NCI-H510A (cell line): Measurements from ENCODE around the gene FAM174C.
A peak's percentile ranks its signal among the peaks of the same experiment; 100 is the strongest.

Experiments used
- DNase-seq: peaks from one replicate; lab custom pipeline; 2025; lab: John Stamatoyannopoulos, UW

FAM174C gene

DNA sequence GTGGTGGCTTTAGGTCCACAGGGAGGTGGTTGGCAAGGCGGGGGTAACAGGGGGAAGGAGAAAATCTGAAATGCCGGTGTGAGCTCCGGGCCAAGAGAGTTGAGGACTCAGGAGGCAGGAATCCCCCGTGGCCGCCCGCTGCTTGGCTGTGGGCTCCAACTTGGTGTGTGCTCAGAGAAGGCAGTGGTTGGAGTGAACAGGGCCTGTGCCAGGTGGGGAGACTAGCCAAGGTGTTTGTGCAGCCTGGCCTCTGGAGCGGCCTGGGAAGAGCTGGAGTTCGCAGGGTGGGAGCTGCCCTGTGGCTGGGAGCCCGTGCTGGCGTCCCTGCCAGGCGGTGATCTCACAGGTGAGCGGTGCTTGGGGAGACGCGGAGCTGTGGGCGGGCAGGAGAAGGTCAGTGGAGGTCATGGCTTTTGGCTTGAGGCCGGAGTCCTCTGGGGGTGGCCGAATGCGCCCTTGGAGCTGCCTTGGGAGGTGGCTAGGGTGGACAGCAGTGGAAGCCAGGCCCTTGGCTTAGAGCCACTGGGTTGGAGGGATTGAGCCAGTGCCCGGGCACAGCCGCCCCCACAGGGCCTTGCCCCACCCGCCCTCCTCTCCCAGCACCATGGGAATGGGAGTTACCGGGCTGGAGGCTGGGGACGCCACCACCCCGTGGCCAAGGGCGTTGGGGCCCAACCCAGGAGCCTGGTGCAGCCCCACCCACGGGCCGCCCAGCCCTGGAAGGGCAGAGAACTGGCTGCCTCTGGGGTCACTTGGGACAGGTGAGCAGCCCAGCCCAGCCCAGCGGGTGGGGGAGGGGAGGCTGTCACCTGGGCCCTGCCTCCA, 13.3 kb upstream of the FAM174C start:
- no peak for DNase-seq

DNA sequence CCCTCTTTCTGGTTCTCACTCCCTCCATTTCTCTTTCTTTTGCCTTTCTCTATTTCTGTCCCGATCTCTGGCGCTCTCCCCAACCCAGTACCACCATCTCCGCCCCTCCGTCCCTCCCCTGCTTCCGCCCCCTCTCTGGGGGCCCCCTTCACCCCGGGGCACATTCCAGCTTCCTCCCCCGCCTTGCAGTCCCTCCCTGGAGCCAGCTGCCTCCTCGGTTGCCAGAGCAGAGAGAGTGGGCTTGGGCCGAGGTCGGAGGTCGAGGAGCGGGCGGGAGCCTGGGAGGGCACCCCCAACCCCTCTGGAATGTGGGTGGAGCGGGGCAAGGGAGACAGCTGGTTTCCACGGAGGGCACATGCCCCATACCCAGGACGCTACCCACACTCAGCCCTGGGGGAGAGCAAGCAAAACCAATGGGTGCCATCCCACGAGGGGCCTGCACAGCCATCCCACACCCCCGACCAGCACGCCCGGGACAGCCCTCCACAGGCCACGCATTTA, 12.7 kb upstream of the FAM174C start:
- DNase-seq: no peak

GRCh38 chr19:1263188-1263587, 12.1 kb upstream of the FAM174C start:
- DNase-seq: no peak

GRCh38 chr19:1264801-1265614, 10.3 kb upstream of the FAM174C start:
- DNase-seq: no peak

DNA sequence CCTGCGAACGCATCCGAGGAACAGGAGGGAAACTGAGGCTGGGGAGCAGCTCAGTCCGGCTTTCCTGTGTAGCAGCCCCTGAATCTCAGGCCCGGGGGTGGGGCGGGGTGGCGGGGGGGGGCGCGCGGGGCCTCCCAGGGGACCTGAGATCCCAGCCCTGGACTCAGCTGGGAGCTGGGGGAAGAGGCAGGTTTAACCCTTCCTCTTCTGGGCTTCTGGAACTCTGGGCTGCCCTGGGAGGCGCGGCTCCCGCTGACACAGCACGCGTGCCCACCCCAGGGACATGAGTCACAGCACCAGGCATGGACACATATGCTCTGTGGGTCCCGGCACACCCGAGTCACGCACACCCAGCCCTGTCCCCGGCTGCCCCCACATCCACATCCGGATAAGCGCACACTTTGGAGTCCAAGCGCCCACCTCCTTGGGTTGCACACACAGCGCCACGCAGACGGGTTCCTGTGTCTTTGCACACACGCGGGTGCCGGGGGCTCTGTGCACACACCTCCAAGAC, 9.7 kb upstream of the FAM174C start:
- no peak for DNase-seq

DNA sequence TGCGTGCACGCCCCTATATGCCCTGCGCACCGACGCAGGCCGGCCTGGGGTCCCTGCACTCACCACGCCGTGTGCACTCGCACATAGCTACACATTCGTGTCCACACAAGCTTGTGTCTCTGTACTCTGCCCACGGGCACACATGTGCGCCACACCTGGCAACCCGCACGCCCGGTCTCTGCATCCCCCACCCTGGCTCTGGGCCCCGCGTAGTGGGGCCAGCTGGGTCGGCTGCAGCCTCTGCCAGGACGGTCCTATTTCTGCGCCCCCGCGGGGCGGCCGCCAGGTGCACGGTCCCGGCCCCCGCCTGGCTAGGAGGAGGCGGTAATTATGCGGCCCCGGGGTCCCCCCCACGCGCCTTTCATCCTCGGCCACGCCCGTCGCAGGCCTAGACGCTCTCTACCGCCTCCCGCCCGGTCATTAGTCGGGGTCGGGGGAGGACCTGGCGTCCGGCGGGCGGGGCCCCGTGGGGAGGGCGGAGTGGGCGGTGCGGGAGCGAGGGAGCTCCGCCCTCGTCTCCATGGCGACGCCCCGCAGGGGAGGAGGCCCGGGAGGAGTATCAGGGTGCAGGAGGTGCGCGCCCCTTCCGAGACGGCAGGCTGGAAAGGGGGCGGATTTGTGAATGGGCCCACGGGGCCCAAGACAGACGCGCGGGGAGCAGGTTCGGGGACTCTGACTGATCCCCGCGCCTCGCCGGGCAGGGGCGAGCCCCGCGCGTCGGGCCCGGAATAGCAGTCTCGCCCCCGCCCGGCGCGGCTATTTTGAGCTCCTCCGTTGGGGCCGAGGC, 9.0 kb upstream of the FAM174C start:
- no peak for DNase-seq

DNA sequence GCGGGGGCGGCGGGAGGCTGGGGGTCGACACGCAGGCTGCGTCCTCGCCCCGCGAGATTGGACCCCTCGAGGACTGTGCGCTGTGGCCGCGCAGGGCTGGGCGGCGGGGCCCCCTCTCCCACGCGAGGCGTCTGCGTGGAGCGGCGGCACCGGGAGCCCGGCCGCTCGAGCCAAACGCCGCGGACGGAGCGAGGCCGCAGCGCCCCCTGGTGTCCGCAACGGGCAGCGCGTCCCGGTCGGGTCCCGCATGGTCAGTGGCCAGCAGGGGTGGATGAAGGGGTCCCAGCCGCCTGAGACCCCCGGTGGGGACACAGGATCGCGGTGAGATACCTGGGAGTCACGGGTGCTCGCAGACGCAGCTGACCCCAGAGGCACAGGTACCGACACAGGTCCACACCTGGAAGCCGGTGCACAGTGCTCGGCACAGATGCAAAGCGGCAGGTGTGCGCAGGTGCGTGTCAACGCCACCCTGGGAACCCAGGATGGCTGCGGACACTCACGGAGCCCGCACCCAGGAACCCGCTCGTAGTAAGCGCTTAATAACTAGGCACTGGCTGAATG, 8.3 kb upstream of the FAM174C start:
- no peak for DNase-seq

DNA sequence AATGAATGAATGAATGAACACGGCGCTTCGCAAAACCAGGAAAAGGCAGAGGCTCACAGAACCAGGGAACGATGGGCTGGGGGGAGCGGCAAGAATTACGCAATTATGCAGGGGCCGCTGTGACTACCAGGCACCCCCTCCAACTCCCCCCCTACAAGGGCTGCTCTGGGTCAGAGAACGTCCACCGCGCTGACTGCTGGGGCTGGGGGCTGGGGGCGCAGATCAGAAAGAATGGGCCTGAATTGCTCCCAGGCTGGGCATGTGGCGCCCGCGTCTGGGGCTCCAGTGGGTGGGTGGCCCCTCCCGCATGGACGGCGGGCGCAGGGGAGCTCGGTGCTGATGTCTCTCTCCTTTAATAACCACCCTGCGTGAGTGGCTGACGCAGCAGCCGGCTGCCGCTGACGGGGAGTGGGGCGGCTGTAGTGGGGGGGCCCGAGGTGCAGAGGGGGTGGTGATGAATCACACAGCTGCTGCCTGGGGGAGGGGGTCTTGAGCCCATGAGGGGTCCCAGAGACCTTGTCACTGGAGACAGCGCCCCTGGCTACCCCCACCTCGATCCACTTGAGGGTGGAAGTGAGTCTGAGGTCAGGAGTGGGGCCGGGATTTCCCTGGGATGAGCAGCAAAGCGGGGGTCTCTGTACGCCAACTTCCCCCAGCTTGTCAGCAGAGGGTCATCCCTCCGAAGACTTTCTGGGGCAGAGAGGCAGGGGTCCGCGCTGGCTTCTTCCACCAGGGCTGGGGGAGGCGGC, 7.7 kb upstream of the FAM174C start:
- no peak for DNase-seq

DNA sequence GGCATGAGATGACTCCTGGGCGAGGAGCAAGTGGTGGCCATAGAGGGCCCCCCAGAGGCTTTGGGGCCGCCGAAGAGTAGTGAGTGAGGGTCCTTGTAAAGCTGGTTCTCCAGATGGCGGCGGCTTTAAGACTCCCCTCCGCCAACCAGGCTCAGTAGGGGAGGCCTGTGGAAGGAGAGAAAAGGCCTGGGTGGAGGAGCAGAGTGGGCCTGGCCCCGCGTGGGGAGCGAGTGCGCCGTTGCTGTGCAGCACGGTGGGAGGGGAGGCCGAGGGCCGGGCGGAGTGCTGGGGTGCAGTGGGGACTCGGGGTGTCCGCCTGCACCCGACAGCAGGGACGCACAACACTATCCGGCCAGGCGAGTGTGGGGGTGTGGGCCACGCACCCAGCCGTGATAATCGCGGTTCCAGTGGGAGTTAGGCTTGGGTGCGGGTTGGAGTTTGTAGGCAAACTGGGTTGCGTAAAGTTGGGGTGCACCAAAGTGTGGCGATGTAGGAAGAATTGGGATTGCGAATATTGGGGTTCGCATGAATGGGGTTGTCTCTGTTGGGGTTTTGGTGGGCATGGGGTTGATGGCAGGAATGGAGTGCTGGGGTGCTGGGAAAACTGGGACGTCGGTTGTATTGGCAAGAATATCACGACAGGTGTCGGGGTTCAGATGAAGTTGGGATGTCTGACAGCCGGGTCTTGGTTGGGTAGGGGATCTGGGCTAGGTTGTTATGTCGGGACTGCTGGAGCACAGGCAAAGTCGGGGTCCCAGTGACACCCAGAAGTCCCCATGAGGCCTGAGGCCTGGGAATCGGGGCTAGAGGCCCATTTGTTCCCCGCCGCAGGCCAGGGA, 6.9 kb upstream of the FAM174C start:
- DNase-seq: no peak

GRCh38 chr19:1269065-1269477, 6.3 kb upstream of the FAM174C start, which contains the start of gene CIRBP:
CIRBP (plus strand) TSS chr19:1269332; CDS start chr19:1270934, 1,602 bp downstream.
- peak; percentile 94 for DNase-seq

DNA sequence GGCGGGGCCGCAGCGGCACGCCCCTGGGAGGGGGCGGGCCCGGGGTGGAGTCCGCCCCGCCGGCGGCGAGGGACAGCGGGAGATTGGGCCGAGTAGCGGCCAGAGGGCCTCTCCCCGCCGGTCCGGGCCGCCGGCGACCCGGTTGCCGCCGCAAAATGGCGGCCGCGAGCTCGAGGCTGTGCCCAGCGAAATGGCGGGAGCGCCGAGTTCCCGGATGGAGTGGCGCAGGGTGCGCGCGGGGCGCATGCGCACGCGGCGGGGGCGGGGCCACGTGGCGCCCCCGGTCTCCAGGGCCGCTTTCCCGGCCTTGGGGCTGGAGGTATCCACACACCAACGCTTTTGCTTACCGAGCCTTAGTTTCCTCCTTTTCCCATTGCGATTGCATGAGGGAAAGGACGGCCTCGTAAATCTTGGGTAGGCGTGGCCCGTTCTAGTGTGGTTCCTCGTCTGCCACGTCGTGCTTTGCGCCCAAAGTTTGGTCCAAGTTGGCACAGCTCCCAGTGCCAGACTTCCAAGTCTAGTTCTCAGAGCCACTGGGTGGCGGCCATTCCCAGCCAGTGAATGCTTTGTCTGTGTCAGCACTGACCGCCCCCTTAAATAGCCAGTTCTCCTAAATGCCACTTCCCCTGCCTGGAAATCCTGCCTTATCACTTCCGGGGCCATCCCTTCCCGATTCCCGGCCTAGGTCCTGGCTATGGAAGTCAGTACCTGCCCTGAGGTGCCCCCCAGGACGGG, 5.7 kb upstream of the FAM174C start:
- DNase-seq: no peak

DNA sequence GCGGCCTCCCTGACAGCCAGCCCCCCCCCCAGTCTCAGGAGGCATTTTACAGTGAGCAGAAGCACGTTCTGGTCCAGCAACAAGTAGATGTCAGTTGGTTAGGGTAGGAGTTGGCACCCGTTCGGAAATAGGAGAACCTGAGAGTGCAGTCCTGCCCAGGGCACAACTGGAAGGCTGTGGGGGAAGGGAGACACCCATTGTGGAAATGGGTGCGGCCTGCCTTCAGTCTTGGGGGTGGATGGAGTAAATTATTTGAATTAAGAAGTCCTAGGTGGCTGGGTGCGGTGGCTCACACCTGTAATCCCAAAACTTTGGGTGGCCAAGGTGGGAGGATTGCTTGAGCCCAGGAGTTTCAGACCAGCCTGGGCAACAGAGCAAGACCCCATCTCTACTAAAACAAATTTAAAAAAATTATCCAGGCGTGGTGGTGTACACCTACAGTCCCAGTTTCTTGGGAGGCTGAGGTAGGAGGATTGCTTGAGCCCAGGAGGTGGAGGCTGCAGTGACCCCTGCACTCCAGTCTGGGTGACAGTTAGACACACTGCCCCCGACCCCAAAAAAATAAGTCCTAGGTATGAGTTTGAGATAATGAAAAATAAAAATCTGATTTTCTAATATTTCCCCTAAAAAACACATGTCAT, 5.0 kb upstream of the FAM174C start:
- DNase-seq: no peak

GRCh38 chr19:1270854-1271527, 4.3 kb upstream of the FAM174C start:
- DNase-seq: no peak

- no peak for DNase-seq
These were observed 3.6 kb upstream of the FAM174C start for GRCh38 chr19:1271528-1272422.

DNA sequence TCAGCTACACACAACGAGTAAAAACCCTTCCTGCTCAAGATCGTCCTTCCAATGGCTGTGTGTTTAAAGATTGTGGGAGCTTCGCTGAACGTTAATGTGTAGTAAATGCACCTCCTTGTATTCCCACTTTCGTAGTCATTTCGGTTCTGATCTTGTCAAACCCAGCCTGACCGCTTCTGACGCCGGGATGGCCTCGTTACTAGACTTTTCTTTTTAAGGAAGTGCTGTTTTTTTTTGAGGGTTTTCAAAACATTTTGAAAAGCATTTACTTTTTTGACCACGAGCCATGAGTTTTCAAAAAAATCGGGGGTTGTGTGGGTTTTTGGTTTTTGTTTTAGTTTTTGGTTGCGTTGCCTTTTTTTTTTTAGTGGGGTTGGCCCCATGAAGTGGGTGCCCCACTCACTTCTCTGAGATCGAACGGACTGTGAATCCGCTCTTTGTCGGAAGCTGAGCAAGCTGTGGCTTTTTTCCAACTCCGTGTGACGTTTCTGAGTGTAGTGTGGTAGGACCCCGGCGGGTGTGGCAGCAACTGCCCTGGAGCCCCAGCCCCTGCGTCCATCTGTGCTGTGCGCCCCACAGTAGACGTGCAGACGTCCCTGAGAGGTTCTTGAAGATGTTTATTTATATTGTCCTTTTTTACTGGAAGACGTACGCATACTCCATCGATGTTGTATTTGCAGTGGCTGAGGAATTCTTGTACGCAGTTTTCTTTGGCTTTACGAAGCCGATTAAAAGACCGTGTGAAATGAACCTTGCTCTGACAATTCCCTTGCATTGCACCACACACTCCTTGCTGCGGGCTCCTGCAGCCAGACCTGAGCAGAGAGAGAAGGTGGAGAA, 2.7 kb upstream of the FAM174C start:
- no peak for DNase-seq
